ENCODE data around the gene ATP6V1F. TPM values are rescaled to one million over a fixed set of nuclear protein-coding genes. Genes with fewer than 3 reads are reported as not detected.

ATP6V1F gene
- total RNA-seq, 4 donors from 2014 or later: 49.6 to 109 (median 86.6) TPM

- WGBS, 2 donors: 85 to 90% methylated on average over 7 of the region's 7 CpGs
- Histone ChIP-seq H3K27ac (no peak overlapping the region), H3K9me3 (no peaks in the 10 kb centered on the region), H3K4me3 (replicated peaks in 1 of 3) (no peak overlapping the region), H3K36me3 (no peaks in the 10 kb centered on the region), H3K4me1 (peaks cover 8 to 17% of the 10 kb centered on the region in 2 donors), H3K27me3 (no peaks in the 10 kb centered on the region)
- TF ChIP-seq, protein P1, sequence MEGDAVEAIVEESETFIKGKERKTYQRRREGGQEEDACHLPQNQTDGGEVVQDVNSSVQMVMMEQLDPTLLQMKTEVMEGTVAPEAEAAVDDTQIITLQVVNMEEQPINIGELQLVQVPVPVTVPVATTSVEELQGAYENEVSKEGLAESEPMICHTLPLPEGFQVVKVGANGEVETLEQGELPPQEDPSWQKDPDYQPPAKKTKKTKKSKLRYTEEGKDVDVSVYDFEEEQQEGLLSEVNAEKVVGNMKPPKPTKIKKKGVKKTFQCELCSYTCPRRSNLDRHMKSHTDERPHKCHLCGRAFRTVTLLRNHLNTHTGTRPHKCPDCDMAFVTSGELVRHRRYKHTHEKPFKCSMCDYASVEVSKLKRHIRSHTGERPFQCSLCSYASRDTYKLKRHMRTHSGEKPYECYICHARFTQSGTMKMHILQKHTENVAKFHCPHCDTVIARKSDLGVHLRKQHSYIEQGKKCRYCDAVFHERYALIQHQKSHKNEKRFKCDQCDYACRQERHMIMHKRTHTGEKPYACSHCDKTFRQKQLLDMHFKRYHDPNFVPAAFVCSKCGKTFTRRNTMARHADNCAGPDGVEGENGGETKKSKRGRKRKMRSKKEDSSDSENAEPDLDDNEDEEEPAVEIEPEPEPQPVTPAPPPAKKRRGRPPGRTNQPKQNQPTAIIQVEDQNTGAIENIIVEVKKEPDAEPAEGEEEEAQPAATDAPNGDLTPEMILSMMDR (IDR thresholded peaks at IDR 0.05): no peak
- TF ChIP-seq POLR2A (IDR thresholded peaks at IDR 0.05): no peak
- no peak for DNase-seq
- intact Hi-C loops (cut with DNase I): loop anchor here (10.0 kb wide), 2 partner anchors 283 to 413 kb away; partner anchors contain the start of gene METTL2B
Measured at GRCh38 chr7:128887169-128888038, 24.7 kb downstream of the ATP6V1F start.

GRCh38 chr7:128888039-128888755, 25.5 kb downstream of the ATP6V1F start:
- no peak for DNase-seq
- Histone ChIP-seq H3K27ac (no peak overlapping the region), H3K36me3 (no peaks in the 10 kb centered on the region), H3K27me3 (no peaks in the 10 kb centered on the region), H3K4me1 (peaks cover 8 to 23% of the 10 kb centered on the region in 2 donors), H3K9me3 (no peaks in the 10 kb centered on the region), H3K4me3 (replicated peaks in 1 of 3) (no peak overlapping the region)
- TF ChIP-seq, protein P1 (IDR thresholded peaks at IDR 0.05): no peak
- TF ChIP-seq POLR2A (IDR thresholded peaks at IDR 0.05): no peak
- intact Hi-C loops (cut with DNase I): loop anchor here (10.0 kb wide), 2 partner anchors 283 to 413 kb away; partner anchors contain the start of gene METTL2B
- 87 to 93% methylated on average over 7 of the region's 7 CpGs for WGBS, 2 donors

GRCh38 chr7:128888756-128889095, 26.1 kb downstream of the ATP6V1F start:
- DNase-seq: no peak
- H3K27me3 ChIP-seq: no peaks in the 10 kb centered on the region
- H3K36me3 ChIP-seq: no peaks in the 10 kb centered on the region
- H3K9me3 ChIP-seq: no peaks in the 10 kb centered on the region
- intact Hi-C loops (cut with DNase I): loop anchor here (10.0 kb wide), 2 partner anchors 284 to 414 kb away; partner anchors contain the start of gene METTL2B
- no peak overlapping the region for H3K4me3 ChIP-seq (replicated peaks in 1 of 3)
- WGBS, 2 donors: 83 to 85% methylated on average over 11 of the region's 11 CpGs
- peaks cover 8 to 23% of the 10 kb centered on the region in 2 donors for H3K4me1 ChIP-seq
- H3K27ac ChIP-seq: no peak overlapping the region
- no peak for TF ChIP-seq POLR2A (IDR thresholded peaks at IDR 0.05)
- TF ChIP-seq, protein P1 (IDR thresholded peaks at IDR 0.05): no peak

GRCh38 chr7:128889121-128889520, 26.5 kb downstream of the ATP6V1F start:
- WGBS, 2 donors: 79 to 82% methylated on average over 6 to 8 of the region's 8 CpGs
- Histone ChIP-seq H3K27ac (no peak overlapping the region), H3K4me3 (replicated peaks in 1 of 3) (no peak overlapping the region), H3K36me3 (no peaks in the 10 kb centered on the region), H3K27me3 (no peaks in the 10 kb centered on the region), H3K4me1 (peaks cover 8 to 23% of the 10 kb centered on the region in 2 donors), H3K9me3 (no peaks in the 10 kb centered on the region)
- intact Hi-C loops (cut with DNase I): loop anchor here (10.0 kb wide), 2 partner anchors 284 to 414 kb away; partner anchors contain the start of gene METTL2B
- TF ChIP-seq, protein P1 (IDR thresholded peaks at IDR 0.05): no peak
- TF ChIP-seq POLR2A (IDR thresholded peaks at IDR 0.05): no peak
- DNase-seq: no peak

Data from thyroid gland (tissue), 4 donors.